Activated CD4-positive, alpha-beta T cell treated with anti-CD3 and anti-CD28 coated beads, Interleukin-2, amount 50 U/mL, for 4 hours (primary cell): ENCODE measurements around the gene CENPX.
"Not testable (repeated sequence)": the region's sequence is repeated elsewhere in the genome, so short reads cannot be mapped to it uniquely, and the experiment has no call there.

Experiments used
- DNase-seq, 2 experiments: peaks; one replicate each; pipeline ENCODE4 v3.0.0-alpha.2; 2020

Gene CENPX

DNA sequence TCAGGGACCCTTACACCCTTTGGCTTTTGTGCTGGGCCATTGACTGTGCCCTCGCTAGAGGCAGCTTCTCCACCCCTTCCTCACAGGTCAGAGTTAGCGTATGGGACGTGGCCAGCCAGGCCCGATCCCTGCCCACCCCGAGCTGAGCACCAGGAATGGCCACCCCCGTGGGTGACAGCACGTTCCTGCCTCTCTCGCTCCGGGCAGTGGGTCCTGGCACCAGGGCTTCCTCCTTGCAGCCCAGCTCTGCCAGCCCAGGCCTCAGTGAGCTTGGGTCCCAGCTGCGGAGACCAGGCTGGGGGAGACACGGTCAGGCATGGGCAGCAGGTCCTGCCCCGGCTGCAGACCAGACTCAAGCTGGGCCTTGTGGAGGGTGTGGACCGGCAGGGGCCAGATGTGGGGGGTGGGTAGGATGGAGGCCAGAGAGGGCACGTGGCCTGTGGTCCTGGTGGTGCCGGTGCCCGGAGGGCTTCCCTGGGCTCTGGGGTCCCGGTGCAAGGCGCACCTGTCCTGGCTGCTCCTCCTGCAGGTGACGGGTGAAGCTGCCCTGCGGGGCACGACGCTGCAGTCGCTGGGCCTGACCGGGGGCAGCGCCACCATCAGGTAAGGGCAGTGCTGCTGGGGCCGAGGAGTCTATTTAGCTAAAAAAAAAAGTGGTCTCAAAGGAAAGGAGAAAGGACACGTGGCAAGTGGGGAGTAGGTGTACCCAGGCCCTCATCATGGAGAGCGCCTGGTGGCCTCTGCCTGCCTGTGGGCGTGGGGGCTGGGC is 27.0 kb downstream of the CENPX start:
- DNase-seq = no peak

GRCh38 chr17:81994593-81995462 is 27.9 kb downstream of the CENPX start:
- no peak for DNase-seq

- DNase-seq = no peak
Measured at GRCh38 chr17:81993729-81994592, 28.7 kb downstream of the CENPX start.

DNA sequence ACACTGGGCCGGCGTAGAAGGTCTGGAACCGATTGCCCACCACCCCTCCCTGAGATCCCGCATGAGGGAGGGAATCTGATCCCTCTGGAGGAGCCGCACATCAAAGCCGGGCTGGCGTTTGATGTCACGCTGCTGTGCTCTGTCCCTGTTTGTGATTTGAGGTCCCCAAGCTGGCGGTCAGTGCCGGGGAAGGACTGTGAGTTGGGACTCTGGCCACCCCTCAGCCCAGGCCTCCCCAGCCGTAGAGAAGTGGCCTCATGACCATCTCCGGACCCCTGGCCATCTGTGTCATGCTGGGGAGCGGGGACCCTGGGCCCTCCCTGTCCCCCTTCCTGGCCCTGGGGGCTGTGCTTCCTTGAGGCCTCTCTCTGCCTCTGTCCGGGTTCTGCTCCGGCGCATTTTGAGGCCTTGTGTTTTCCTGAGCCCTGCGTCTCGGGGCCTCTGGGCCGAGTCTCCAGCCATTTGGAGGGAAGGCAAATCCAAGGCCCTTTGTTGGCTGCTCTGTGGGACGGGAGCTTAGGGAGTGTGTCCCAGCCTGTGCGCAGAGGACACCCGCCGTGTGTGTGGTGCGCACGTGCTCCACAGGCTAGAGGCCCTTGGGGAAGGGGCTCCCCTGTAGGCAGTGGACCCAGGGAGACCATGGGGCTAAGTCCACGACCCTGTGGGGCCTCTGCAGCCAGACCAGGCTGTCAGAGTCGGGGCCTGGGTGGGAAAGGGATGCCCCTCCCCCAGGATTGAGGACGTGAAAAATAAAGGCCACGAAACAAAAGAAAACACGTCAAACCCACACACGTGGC is 30.2 kb downstream of the CENPX start:
- no peak for DNase-seq

DNA sequence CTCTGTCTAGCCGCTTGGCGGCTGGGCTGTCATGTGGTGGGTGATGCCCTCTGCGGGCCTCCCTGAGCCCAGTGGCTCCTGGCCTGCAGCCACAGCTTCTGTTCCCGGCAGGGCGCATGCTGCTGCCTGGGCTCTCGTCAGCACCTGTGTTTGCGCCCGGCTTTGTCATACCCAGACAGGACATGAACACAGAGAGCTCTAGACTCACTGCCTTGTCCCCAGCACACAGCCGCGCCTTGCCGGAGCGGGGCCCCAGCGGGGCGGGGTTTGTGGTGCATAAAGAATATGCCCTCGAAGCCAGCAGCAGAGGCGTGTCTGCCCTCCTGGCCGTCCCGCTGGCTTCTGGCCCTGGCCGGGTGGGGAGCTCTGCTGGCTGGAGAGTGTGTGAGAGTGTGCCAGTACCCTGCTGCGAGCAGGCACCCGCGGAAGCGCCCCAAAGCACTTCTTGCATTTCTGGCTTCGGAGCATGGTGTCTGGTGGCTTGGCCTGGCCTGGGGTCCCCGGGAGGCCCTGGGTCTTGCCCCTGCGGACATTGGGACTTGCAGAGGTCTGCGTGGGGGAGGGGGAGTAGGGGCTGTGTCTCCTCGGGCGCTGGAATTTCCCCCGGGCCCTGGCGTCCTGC is 30.9 kb downstream of the CENPX start:
- DNase-seq = no peak

DNA sequence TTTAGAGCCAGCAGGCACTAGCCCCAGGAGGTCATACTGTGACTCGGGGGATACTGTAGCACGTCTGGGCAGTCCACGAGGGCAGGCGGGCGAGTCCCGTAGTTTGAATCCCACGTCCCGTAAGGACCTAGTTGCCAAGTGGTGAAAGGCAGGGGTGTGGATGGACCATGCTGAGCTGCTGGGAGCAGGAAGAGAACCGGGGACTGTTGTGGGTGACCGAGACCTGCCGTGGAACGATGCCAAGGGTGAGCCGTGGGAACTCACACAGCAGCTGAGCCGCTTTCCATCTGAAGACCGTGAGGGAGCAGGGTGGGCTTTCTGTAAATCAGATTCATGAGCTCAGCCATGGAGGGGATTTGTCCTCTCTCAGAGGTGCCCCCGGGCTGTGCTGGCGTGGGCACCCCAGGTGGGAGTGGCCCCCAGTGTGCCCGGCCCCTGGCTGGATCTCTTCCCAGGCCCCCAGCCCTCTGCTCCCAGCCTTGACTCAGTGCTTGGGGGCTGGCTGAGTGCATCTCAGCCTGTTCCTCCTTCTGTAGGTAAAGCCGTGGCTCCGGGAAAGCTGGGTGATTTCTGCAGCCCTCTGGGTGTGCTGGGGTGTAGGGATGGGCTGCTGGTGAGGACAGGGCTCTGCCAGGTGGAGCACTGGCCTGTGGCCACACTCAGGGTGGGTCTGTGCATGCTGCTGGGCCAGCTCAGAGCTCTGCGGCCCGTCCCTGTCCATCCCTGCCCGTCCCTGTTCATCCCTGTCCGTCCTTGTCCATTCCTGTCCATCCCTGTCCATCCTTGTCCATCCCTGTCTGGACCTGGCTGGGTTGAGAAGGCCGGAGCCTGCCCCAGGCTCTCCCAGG is 31.6 kb downstream of the CENPX start:
- DNase-seq = no peak

DNA sequence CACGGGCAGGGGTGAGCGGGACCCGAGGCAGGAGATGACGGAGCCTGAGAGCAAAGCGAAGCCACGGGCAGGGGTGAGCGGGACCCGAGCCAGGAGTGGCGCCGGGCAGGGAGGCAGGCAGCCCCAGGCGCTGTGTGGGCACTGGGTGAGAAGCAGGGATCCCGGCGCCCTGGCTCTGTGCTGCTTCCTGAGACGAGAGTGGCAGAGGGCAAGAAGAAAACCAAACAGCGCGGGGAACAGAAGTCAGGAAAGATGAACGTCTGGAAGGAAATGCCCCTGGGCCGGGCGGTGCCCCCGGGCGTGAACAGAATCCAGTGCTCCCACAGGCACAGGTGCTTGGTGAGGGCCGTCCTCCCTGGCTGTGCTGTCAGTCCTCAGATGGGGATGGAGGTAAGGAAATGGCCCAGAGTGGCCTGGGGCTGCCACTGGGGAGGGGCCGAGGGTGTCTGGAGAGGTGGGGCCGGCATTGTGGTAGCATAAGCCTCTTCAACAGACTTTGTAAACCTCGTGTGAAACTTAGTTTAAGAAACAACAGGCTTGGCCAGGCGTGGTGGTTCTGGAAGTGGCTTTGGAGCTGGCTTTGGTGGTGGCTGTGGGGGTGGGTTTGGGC is 35.4 kb downstream of the CENPX start:
- DNase-seq = no peak

DNA sequence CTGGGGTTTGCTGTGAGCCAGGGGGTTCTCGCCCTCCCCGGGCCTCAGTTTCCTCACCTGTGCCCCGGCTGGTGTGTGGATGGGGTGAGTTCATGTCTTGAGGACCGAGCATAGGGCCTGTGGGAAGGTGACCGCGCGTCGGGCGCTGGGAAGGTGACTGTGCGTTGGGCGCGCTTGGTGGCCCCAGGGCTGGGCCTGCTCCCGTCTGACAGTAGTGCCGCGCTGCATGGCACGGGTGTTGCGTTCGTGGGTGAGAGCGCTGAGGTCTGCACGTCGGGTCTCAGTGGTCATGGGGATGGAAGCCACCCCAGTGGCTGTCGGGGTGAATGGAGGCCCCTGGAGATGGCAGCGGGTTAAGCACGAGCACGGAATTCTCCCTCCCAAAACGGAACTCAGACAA is 36.1 kb downstream of the CENPX start:
- no peak for DNase-seq

DNA sequence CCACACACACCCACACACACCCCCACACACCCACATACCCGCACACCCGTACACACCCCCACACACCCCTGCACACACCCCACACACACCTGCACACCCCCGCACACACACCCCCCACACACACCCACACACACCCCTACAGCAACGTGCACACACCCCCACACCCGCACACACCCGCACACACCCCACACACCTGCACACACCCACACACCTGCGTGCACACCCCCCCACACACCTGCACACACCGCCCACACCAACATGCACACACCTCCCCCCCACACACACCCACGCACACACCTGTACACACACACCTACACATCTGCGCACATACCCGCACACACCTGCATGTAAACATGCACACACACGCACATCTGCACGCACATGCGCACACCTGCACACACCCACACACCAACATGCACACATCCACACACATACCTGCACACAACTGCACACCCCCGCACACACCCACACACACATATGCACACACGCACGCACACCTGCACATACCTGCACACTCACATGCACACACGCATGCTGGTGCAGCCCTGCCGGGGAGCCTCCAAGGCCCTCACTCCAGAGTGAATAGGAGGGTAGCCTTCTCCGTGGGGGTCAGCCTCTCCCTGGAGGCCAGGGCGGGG is 37.8 kb downstream of the CENPX start:
- DNase-seq = no peak

- no peak for DNase-seq
Measured at GRCh38 chr17:81983639-81984373, 38.9 kb downstream of the CENPX start.

GRCh38 chr17:81983011-81983638 is 39.6 kb downstream of the CENPX start:
- DNase-seq = no peak

DNA sequence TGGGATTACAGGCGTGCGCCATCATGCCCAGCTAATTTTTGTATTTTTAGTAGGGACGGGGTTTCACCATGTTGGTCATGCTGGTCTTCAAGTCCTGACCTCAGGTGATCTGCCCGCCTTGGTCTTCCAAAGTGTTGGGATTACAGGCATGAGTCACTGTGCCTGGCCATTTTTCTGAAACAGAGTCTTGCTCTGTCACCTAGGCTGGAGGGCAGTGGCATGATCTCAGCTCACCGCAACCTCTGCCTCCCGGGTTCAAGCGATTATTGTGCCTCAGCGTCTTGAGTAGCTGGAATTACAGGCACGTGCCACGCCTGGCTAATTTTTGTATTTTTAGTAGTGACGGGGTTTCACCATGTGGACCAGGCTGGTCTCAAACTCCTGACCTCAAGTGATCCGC is 41.2 kb downstream of the CENPX start:
- not testable (repeated sequence) for DNase-seq

DNA sequence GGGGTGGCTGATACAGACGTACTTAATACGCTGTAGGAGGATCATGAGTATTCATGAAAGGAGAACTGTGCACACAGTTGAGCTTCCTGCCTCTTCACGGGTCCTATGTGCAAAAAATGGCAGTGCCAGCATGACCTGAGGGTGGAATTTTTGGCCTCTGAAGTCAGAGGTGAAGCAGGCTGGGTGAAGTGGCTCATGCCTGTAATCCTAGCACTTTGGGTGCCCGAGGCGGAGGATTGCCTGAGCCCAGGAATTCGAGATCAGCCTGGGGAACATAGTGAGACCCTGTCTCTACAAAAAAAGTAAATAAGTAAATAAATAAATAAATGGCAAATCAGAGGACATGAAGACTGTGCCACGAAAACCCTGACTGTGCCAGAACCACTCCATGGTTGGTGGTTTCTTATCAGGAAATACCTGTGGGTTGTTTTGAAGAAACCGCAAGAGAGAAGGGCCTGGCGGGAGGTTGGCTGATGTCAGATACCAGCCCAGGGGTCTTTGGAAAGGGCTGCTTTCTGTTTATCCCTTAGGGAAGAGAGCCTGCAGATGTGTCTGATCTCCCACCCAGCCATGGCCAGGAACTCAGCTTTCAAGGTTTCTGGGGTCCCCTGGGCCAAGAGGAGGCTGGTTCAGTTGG is 41.9 kb downstream of the CENPX start:
- no peak for DNase-seq

GRCh38 chr17:81980122-81980521 is 42.6 kb downstream of the CENPX start:
- no peak for DNase-seq

DNA sequence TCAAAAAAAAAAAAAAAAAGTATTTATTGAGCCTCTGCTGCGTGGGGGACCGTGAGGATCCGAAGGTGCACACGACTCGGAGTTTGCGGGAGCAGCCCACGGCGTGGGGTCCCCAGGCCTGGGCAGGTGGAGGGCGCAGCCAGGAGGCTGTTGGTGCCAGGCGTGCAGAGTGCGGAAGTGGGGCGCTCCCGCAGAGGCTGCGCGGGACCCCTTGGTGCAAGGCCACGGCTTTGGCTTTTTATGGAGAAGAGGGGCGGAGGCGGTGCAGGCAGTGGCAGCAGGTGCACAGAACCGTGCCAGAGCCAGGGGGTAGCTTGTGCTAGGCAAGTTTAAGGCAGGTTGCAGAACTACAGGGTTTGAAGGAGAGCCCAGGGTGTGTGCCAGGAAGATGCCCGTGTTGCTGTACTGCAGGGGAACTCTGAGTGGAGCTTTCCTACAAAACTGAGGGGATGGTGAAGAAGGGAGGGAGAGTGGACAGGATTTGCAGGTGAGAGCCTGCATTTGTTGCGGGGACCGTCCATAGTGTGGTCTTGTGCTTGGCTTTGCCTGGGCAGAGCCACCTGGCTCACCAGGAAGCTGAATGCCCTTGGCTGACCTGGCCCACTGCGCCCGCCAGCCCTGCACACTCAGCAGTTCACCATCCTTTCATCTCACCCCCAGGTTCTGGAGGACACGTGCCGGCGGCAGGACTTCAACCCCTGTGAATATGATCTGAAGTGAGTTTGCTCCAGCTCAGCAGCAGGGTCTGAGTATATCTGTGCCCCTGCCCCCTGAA is 44.0 kb downstream of the CENPX start:
- no peak for DNase-seq

DNA sequence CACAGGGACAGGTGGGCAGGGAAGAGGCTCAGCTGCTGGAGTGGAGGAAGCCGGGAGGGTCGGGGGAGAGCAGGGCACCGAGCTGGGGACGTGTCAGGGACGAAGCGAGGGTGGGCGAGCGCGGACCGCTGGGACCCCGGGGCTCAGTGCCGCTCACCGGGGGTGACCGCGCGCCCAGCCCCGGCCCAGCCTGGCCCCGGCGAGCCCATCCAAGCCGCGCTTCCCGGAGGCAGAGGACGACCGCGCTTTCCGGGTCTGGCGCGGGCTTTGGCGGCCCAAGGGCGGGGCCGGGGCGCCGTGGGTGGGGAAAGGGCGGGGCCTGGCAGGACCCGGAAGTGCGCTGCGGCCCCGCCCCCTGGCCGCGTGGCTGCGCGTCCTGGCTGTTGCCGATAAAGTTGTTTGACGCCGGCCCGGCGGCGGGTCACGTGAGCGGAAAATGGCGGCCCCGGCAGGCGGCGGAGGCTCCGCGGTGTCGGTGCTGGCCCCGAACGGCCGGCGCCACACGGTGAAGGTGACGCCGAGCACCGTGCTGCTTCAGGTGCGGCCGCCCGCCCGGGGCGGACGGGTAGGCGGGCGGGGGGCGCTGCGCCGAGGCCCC is 45.4 kb downstream of the CENPX start, which contains the start of gene ASPSCR1:
Gene ASPSCR1 (plus strand): TSS at position 419 of the 598 bp plus-strand sequence. CDS start 18 bp downstream, at position 437.
- DNase-seq = peak; percentile 85 to 88
